ENCODE measurements around the gene SRD5A1. TPM values are rescaled to one million over a fixed set of nuclear protein-coding genes. Genes with fewer than 3 reads are reported as not detected.
"Not testable (repeated sequence)": the region's sequence is repeated elsewhere in the genome, so short reads cannot be mapped to it uniquely, and the experiment has no call there.

SRD5A1 gene
- total and polyA plus RNA-seq, 8 donors = 1.3 to 12.8 (median 4.2) TPM; not detected in 1

GRCh38 chr5:6644794-6645241, 11.6 kb downstream of the SRD5A1 start:
- no peaks in the 10 kb centered on the region for H3K9me3 ChIP-seq
- peaks cover 0 to 15% (median 7%) of the 10 kb centered on the region in 4 donors for H3K36me3 ChIP-seq
- H3K4me3 ChIP-seq = no peak overlapping the region
- TF ChIP-seq POLR2AphosphoS5 (IDR thresholded peaks at IDR 0.05) (no peak), POLR2A (IDR thresholded peaks at IDR 0.05) (no peak), EP300 (IDR thresholded peaks at IDR 0.05) (no peak)
- TF ChIP-seq, protein P1, sequence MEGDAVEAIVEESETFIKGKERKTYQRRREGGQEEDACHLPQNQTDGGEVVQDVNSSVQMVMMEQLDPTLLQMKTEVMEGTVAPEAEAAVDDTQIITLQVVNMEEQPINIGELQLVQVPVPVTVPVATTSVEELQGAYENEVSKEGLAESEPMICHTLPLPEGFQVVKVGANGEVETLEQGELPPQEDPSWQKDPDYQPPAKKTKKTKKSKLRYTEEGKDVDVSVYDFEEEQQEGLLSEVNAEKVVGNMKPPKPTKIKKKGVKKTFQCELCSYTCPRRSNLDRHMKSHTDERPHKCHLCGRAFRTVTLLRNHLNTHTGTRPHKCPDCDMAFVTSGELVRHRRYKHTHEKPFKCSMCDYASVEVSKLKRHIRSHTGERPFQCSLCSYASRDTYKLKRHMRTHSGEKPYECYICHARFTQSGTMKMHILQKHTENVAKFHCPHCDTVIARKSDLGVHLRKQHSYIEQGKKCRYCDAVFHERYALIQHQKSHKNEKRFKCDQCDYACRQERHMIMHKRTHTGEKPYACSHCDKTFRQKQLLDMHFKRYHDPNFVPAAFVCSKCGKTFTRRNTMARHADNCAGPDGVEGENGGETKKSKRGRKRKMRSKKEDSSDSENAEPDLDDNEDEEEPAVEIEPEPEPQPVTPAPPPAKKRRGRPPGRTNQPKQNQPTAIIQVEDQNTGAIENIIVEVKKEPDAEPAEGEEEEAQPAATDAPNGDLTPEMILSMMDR (IDR thresholded peaks at IDR 0.05) = no peak
- intact Hi-C loops (cut with DNase I; ENCODE audit: low total_unique reads) = no loop called here
- H3K27me3 ChIP-seq = no peaks in the 10 kb centered on the region
- H3K4me1 ChIP-seq = no peaks in the 10 kb centered on the region
- DNase-seq = no peak
- no peak overlapping the region for H3K27ac ChIP-seq
- WGBS, 5 donors = 96 to 99% (median 97%) methylated on average over 6 of the region's 6 CpGs

DNA sequence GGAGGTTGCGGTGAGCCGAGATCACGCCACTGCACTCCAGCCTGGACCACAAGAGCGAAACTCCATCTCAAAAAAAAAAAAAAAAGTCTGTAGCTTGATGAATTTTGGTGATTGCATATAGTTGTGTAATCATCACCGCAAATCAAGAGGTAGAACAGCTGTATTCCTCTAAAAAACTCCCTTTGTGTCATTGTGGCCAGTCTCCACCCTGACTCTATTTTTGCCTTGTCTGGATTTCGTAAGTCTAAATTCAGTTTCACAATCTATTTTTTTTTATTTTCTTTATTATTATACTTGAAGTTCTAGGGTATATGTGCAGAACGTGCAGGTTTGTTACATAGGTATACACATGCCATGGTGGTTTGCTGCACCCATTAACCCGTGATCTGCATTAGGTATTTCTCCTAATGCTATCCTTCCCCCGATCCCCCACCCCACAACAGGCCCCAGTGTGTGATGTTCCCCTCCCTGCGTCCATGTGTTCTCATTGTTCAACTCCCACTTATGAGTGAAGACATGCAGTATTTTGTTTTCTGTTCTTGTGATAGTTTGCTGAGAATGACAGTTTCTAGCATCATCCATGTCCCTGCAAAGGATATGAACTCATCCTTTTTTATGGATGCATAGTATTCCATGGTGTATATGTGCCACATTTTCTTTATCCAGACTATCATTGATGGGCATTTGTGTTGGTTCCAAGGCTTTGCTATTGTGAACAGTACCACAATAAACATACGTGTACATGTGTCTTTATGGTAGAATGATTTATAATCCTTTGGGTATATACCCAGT, 12.5 kb downstream of the SRD5A1 start:
- intact Hi-C loops (cut with DNase I; ENCODE audit: low total_unique reads); H3K4me3 ChIP-seq; H3K4me1 ChIP-seq; H3K9me3 ChIP-seq; DNase-seq; H3K27me3 ChIP-seq; H3K27ac ChIP-seq: not testable (repeated sequence)
- WGBS, 5 donors = 86 to 97% (median 93%) methylated on average over 11 of the region's 11 CpGs
- H3K36me3 ChIP-seq = peaks cover 0 to 15% (median 7%) of the 10 kb centered on the region in 4 donors

DNA sequence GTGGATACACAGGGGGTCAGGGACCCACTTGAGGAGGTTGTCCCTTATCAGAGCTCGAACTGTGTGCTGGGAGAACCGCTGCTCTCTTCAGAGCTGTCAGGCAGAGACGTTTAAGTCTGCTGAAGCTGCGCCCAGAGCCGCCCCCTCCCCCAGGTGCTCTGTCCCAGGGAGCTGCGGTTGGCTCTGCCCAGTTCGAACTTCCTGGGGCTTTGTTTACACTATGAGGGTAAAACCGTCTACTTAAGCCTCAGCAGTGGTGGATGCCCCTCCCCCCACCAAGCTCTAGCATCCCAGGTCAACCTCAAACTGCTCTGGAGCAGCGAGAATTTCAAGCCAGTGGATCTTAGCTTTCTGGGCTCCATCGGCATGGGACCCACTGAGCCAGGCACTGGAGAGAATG, 15.9 kb downstream of the SRD5A1 start:
- TF ChIP-seq EP300 (IDR thresholded peaks at IDR 0.05) (no peak), POLR2A (IDR thresholded peaks at IDR 0.05) (no peak), POLR2AphosphoS5 (IDR thresholded peaks at IDR 0.05) (no peak)
- TF ChIP-seq, protein P1 (IDR thresholded peaks at IDR 0.05) = no peak
- intact Hi-C loops (cut with DNase I; ENCODE audit: low total_unique reads) = no loop called here
- Histone ChIP-seq H3K27ac (no peak overlapping the region), H3K36me3 (peaks cover 0 to 35% (median 20%) of the 10 kb centered on the region in 4 donors), H3K27me3 (no peaks in the 10 kb centered on the region), H3K4me3 (no peak overlapping the region), H3K4me1 (no peaks in the 10 kb centered on the region), H3K9me3 (no peaks in the 10 kb centered on the region)
- 61 to 83% (median 73%) methylated on average over 7 to 10 of the region's 10 CpGs for WGBS, 5 donors
- no peak for DNase-seq

DNA sequence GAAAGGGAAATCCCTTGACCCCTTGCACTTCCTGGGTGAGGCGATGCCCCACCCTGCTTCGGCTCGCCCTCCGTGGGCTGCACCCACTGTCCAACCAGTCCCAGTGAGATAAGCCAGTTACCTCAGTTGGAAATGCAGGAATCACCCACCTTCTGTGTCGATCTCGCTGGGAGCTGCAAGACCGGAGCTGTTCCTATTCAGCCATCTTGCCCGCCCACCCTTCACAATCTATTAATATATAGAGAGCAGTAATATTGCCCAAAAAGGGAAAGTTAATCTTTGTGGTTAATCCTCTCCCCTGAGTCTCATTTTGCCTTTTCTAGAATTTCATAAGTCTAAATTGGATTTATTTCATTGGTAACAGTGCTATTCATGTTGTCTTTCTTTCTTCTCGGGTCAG, 16.4 kb downstream of the SRD5A1 start:
- Histone ChIP-seq H3K9me3 (no peaks in the 10 kb centered on the region), H3K27ac (no peak overlapping the region), H3K4me1 (no peaks in the 10 kb centered on the region), H3K27me3 (no peaks in the 10 kb centered on the region), H3K4me3 (no peak overlapping the region), H3K36me3 (peaks cover 0 to 31% (median 22%) of the 10 kb centered on the region in 4 donors)
- intact Hi-C loops (cut with DNase I; ENCODE audit: low total_unique reads) = no loop called here
- TF ChIP-seq POLR2AphosphoS5 (IDR thresholded peaks at IDR 0.05) (no peak), EP300 (IDR thresholded peaks at IDR 0.05) (no peak), POLR2A (IDR thresholded peaks at IDR 0.05) (no peak)
- TF ChIP-seq, protein P1 (IDR thresholded peaks at IDR 0.05) = no peak
- 86 to 97% (median 93%) methylated on average over 8 to 9 of the region's 9 CpGs for WGBS, 5 donors
- no peak for DNase-seq

GRCh38 chr5:6652025-6652424, 18.8 kb downstream of the SRD5A1 start:
- Histone ChIP-seq H3K9me3 (peaks cover 0 to 13% (median 8%) of the 10 kb centered on the region in 4 donors), H3K36me3 (peaks cover 3 to 50% (median 36%) of the 10 kb centered on the region in 4 donors), H3K27ac (no peak overlapping the region), H3K4me3 (no peak overlapping the region), H3K27me3 (no peaks in the 10 kb centered on the region), H3K4me1 (no peaks in the 10 kb centered on the region)
- 75 to 94% (median 92%) methylated on average over 6 of the region's 6 CpGs for WGBS, 5 donors
- DNase-seq = no peak
- intact Hi-C loops (cut with DNase I; ENCODE audit: low total_unique reads) = no loop called here
- TF ChIP-seq, protein P1 (IDR thresholded peaks at IDR 0.05) = no peak
- no peak for TF ChIP-seq POLR2AphosphoS5 (IDR thresholded peaks at IDR 0.05)
- no peak for TF ChIP-seq POLR2A (IDR thresholded peaks at IDR 0.05)
- TF ChIP-seq EP300 (IDR thresholded peaks at IDR 0.05) = no peak
